ENCODE results near the gene RTN4. TPM values are rescaled to one million over a fixed set of nuclear protein-coding genes. Genes with fewer than 3 reads are reported as not detected.

RTN4 gene
- total RNA-seq, 2 donors from 2014 or later: 190 to 249 TPM

DNA sequence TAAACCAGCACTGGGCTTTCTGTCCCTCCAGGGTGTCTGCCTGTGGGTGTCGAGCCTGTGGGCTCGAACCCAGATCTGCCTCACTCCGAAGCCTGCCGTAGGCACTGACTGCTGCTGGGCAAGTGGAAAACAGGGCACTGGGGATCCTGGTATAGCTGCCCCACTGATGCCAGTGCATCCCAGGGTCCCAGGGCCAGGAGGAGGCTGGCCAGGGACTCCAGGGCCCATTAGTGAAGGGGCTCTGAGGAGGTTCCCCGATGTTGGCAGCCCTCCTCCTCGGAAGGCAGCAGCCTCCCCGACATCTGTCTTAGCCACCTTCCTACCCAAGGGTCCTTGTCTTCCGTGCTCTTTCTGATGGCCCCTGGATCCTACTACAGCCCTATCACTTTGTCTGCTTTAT is 96.1 kb downstream of the RTN4 start:
- no peak overlapping the region for H3K4me3 ChIP-seq
- H3K4me1 ChIP-seq (replicated peaks): peaks cover 11% of the 10 kb centered on the region
- H3K27ac ChIP-seq: peak overlapping the region in 1 of 2 donors; percentile 68
- WGBS: 93% methylated on average over 8 of the region's 8 CpGs
- intact Hi-C loops (cut with DNase I): no loop called here
- no peaks in the 10 kb centered on the region for H3K9me3 ChIP-seq
- H3K27me3 ChIP-seq (replicated peaks; ENCODE audit: insufficient read depth): no peaks in the 10 kb centered on the region
- no peaks in the 10 kb centered on the region for H3K36me3 ChIP-seq
- no peak for DNase-seq (ENCODE audit: low spot score)
- TF ChIP-seq, protein P1, sequence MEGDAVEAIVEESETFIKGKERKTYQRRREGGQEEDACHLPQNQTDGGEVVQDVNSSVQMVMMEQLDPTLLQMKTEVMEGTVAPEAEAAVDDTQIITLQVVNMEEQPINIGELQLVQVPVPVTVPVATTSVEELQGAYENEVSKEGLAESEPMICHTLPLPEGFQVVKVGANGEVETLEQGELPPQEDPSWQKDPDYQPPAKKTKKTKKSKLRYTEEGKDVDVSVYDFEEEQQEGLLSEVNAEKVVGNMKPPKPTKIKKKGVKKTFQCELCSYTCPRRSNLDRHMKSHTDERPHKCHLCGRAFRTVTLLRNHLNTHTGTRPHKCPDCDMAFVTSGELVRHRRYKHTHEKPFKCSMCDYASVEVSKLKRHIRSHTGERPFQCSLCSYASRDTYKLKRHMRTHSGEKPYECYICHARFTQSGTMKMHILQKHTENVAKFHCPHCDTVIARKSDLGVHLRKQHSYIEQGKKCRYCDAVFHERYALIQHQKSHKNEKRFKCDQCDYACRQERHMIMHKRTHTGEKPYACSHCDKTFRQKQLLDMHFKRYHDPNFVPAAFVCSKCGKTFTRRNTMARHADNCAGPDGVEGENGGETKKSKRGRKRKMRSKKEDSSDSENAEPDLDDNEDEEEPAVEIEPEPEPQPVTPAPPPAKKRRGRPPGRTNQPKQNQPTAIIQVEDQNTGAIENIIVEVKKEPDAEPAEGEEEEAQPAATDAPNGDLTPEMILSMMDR (IDR thresholded peaks at IDR 0.05): no peak
- TF ChIP-seq POLR2A (IDR thresholded peaks at IDR 0.05) (no peak), POLR2AphosphoS5 (IDR thresholded peaks at IDR 0.05) (no peak)

- TF ChIP-seq POLR2A (IDR thresholded peaks at IDR 0.05) (no peak), POLR2AphosphoS5 (IDR thresholded peaks at IDR 0.05) (peak; percentile 87)
- TF ChIP-seq, protein P1 (IDR thresholded peaks at IDR 0.05): no peak
- no peaks in the 10 kb centered on the region for H3K9me3 ChIP-seq
- H3K4me3 ChIP-seq: no peak overlapping the region
- DNase-seq (ENCODE audit: low spot score): peak; percentile 57
- intact Hi-C loops (cut with DNase I): no loop called here
- no peaks in the 10 kb centered on the region for H3K27me3 ChIP-seq (replicated peaks; ENCODE audit: insufficient read depth)
- H3K27ac ChIP-seq: peak overlapping the region; percentile 21 to 68
- peaks cover 11% of the 10 kb centered on the region for H3K4me1 ChIP-seq (replicated peaks)
- 23% methylated on average over 9 of the region's 9 CpGs for WGBS
- no peaks in the 10 kb centered on the region for H3K36me3 ChIP-seq
These were observed 97.2 kb downstream of the RTN4 start for GRCh38 chr2:54952978-54953456.

DNA sequence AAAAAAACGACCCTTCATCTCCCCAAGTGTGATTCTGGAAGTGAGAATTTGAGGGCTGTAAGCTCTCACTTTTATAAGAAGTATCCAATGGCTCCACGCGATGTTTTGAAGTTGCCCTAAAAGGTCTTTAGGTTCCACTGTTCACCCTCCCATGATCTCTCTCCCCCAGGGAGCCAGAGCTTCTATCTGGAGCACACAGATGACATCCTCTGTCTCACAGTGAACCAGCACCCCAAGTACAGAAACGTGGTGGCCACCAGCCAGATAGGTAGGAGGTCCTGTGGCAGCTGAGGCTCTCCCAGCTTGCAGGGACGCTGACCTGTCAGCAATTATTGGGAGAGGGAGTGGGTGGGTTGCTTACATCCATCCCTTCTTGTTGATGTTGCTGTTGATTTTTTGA is 97.8 kb downstream of the RTN4 start:
- H3K27me3 ChIP-seq (replicated peaks; ENCODE audit: insufficient read depth): no peaks in the 10 kb centered on the region
- DNase-seq (ENCODE audit: low spot score): no peak
- H3K36me3 ChIP-seq: no peaks in the 10 kb centered on the region
- no peaks in the 10 kb centered on the region for H3K9me3 ChIP-seq
- intact Hi-C loops (cut with DNase I): no loop called here
- H3K27ac ChIP-seq: peak overlapping the region; percentile 11 to 68
- no peak overlapping the region for H3K4me3 ChIP-seq
- 59% methylated on average over 5 of the region's 5 CpGs for whole genome bisulfite sequencing
- TF ChIP-seq POLR2AphosphoS5 (IDR thresholded peaks at IDR 0.05): no peak
- TF ChIP-seq POLR2A (IDR thresholded peaks at IDR 0.05): no peak
- TF ChIP-seq, protein P1 (IDR thresholded peaks at IDR 0.05): no peak
- H3K4me1 ChIP-seq (replicated peaks): peaks cover 11% of the 10 kb centered on the region

DNA sequence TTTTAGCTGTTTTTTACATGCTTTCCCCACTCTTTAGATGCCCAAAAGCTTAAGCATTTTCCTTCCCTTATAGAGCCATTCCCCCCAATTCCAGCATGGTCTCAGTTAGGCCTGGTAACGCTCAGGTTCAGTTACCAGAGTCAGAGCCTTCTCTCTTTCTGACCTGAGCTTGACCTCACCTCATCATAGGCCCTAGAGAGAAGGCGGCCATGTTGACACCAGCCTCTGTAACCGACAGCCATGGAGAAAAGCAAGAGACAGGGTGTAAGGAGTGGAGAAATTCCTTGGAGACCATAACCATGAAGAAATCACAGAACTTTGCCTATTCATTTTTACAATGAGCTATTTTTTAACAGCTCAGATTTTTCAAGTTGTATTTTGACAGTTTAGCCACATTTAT is 99.4 kb downstream of the RTN4 start:
- Histone ChIP-seq H3K36me3 (no peaks in the 10 kb centered on the region), H3K4me3 (no peak overlapping the region), H3K9me3 (no peaks in the 10 kb centered on the region), H3K27ac (no peak overlapping the region), H3K27me3 (replicated peaks; ENCODE audit: insufficient read depth) (no peaks in the 10 kb centered on the region), H3K4me1 (replicated peaks) (peaks cover 16% of the 10 kb centered on the region)
- intact Hi-C loops (cut with DNase I): no loop called here
- TF ChIP-seq, protein P1 (IDR thresholded peaks at IDR 0.05): no peak
- TF ChIP-seq POLR2AphosphoS5 (IDR thresholded peaks at IDR 0.05) (no peak), POLR2A (IDR thresholded peaks at IDR 0.05) (no peak)
- DNase-seq (ENCODE audit: low spot score): no peak
- WGBS: 96% methylated on average over 3 of the region's 3 CpGs

DNA sequence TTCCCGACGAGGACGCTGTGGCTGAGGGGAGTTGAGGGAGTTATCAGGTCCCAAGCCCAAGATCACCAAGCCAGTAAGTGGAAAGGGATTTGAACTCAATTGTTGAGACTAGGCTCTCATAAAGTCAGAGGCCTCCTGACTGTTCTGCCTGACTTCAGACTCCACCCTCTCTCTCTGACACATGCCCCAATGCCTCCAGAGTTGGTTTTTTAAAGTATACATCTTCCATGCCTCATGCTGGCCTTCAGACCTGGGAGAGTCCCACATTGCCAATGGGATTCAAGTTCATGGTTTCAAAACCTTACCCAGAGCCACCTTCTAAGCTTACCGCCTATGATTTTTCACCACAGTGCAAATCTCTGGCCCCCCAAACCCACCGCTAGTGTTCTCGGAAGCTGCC is 100.8 kb downstream of the RTN4 start:
- H3K27me3 ChIP-seq (replicated peaks; ENCODE audit: insufficient read depth): no peaks in the 10 kb centered on the region
- H3K36me3 ChIP-seq: no peaks in the 10 kb centered on the region
- H3K27ac ChIP-seq: no peak overlapping the region
- intact Hi-C loops (cut with DNase I): no loop called here
- no peak for DNase-seq (ENCODE audit: low spot score)
- peaks cover 20% of the 10 kb centered on the region for H3K4me1 ChIP-seq (replicated peaks)
- WGBS: 96% methylated on average over 6 of the region's 6 CpGs
- TF ChIP-seq, protein P1 (IDR thresholded peaks at IDR 0.05): no peak
- TF ChIP-seq POLR2A (IDR thresholded peaks at IDR 0.05) (no peak), POLR2AphosphoS5 (IDR thresholded peaks at IDR 0.05) (no peak)
- no peak overlapping the region for H3K4me3 ChIP-seq
- no peaks in the 10 kb centered on the region for H3K9me3 ChIP-seq

All from prostate gland (tissue), 2 donors.